Measurements from ENCODE around the gene TMEM119. TPM values are rescaled to one million over a fixed set of nuclear protein-coding genes. Genes with fewer than 3 reads are reported as not detected.

The TMEM119 gene
- total RNA-seq, 1 donor from 2014 or later = 0.79 TPM

- FAIRE-seq (no peak), DNase-seq (ENCODE audit: low read depth) (no peak)
- no peak overlapping the region for H3K4me3 ChIP-seq (ENCODE audit: low read depth, low read length)
- no peaks in the 10 kb centered on the region for H3K27me3 ChIP-seq (ENCODE audit: control insufficient read depth, insufficient read depth, low read length)
- no peak for TF ChIP-seq CTCF (IDR thresholded peaks at IDR 0.05; ENCODE audit: insufficient read depth, low read length, severe bottlenecking)
- peaks cover 22% of the 10 kb centered on the region for H3K36me3 ChIP-seq (ENCODE audit: control insufficient read depth, insufficient read depth, low read length)
These were observed 46.3 kb upstream of the TMEM119 start for GRCh38 chr12:108643941-108644810.

GRCh38 chr12:108642899-108643654, 45.2 kb upstream of the TMEM119 start:
- Histone ChIP-seq H3K36me3 (ENCODE audit: control insufficient read depth, insufficient read depth, low read length) (peaks cover 16% of the 10 kb centered on the region), H3K4me3 (ENCODE audit: low read depth, low read length) (no peak overlapping the region), H3K27me3 (ENCODE audit: control insufficient read depth, insufficient read depth, low read length) (no peaks in the 10 kb centered on the region)
- no peak for FAIRE-seq
- TF ChIP-seq CTCF (IDR thresholded peaks at IDR 0.05; ENCODE audit: insufficient read depth, low read length, severe bottlenecking) = no peak
- no peak for DNase-seq (ENCODE audit: low read depth)

GRCh38 chr12:108642269-108642870, 44.5 kb upstream of the TMEM119 start:
- DNase-seq (ENCODE audit: low read depth) (no peak), FAIRE-seq (no peak)
- Histone ChIP-seq H3K4me3 (ENCODE audit: low read depth, low read length) (no peak overlapping the region), H3K36me3 (ENCODE audit: control insufficient read depth, insufficient read depth, low read length) (peaks cover 10% of the 10 kb centered on the region), H3K27me3 (ENCODE audit: control insufficient read depth, insufficient read depth, low read length) (no peaks in the 10 kb centered on the region)
- TF ChIP-seq CTCF (IDR thresholded peaks at IDR 0.05; ENCODE audit: insufficient read depth, low read length, severe bottlenecking) = no peak

GRCh38 chr12:108641446-108642268, 43.8 kb upstream of the TMEM119 start:
- Histone ChIP-seq H3K36me3 (ENCODE audit: control insufficient read depth, insufficient read depth, low read length) (peaks cover 9% of the 10 kb centered on the region), H3K27me3 (ENCODE audit: control insufficient read depth, insufficient read depth, low read length) (no peaks in the 10 kb centered on the region), H3K4me3 (ENCODE audit: low read depth, low read length) (no peak overlapping the region)
- no peak for TF ChIP-seq CTCF (IDR thresholded peaks at IDR 0.05; ENCODE audit: insufficient read depth, low read length, severe bottlenecking)
- no peak for FAIRE-seq
- no peak for DNase-seq (ENCODE audit: low read depth)

GRCh38 chr12:108640802-108641445, 43.0 kb upstream of the TMEM119 start:
- no peak for FAIRE-seq

More at GRCh38 chr12:108640802-108641445, 43.0 kb upstream of the TMEM119 start:
- no peaks in the 10 kb centered on the region for H3K27me3 ChIP-seq (ENCODE audit: control insufficient read depth, insufficient read depth, low read length)
- peaks cover 4% of the 10 kb centered on the region for H3K36me3 ChIP-seq (ENCODE audit: control insufficient read depth, insufficient read depth, low read length)
- peak; percentile 27 for DNase-seq (ENCODE audit: low read depth)
- H3K4me3 ChIP-seq (ENCODE audit: low read depth, low read length) = no peak overlapping the region
- no peak for TF ChIP-seq CTCF (IDR thresholded peaks at IDR 0.05; ENCODE audit: insufficient read depth, low read length, severe bottlenecking)
